GM23338 (cell line): ENCODE measurements around the gene NCKAP5.

Experiments used
- EZH2 ChIP-seq: fragments of 200-600 bp; sonication (generic); IDR thresholded peaks from one replicate; pipeline ENCODE4 v1.8.0; 2017; ENCODE audit warnings: antibody characterized with exemption, mild to moderate bottlenecking, low read depth; ENCODE audit not compliant: unreplicated experiment
- POLR2AphosphoS5 ChIP-seq: IDR thresholded peaks from 2 replicates; pipeline ENCODE4 v1.6.1; 2016; ENCODE audit warnings: antibody characterized with exemption, low read depth
- TF ChIP-seq, protein P1 (sequence below), 2 experiments: fragments of 200-600 bp in 1 of 2; sonication (generic) in 1 of 2; conservative IDR thresholded peaks; 2 replicates each; pipeline versions ENCODE4 v1.5.1 to v1.6.1; 2016 to 2017; ENCODE audit warnings: antibody characterized with exemption in 2 of 2, low read depth in 2 of 2, mild to moderate bottlenecking in 2 of 2, moderate library complexity in 1 of 2

- TF ChIP-seq, protein P1, sequence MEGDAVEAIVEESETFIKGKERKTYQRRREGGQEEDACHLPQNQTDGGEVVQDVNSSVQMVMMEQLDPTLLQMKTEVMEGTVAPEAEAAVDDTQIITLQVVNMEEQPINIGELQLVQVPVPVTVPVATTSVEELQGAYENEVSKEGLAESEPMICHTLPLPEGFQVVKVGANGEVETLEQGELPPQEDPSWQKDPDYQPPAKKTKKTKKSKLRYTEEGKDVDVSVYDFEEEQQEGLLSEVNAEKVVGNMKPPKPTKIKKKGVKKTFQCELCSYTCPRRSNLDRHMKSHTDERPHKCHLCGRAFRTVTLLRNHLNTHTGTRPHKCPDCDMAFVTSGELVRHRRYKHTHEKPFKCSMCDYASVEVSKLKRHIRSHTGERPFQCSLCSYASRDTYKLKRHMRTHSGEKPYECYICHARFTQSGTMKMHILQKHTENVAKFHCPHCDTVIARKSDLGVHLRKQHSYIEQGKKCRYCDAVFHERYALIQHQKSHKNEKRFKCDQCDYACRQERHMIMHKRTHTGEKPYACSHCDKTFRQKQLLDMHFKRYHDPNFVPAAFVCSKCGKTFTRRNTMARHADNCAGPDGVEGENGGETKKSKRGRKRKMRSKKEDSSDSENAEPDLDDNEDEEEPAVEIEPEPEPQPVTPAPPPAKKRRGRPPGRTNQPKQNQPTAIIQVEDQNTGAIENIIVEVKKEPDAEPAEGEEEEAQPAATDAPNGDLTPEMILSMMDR (conservative IDR thresholded peaks at IDR 0.05; ENCODE audit: low read depth in 2 of 2): no peak
- TF ChIP-seq EZH2: no peak
- TF ChIP-seq POLR2AphosphoS5: no peak
Observed at GRCh38 chr2:133568598-133568997, 335 bp upstream of the NCKAP5 start.
